HG02571 (cell line): ENCODE data around the gene GNG3.
"Not testable (repeated sequence)": the region's sequence is repeated elsewhere in the genome, so short reads cannot be mapped to it uniquely, and the experiment has no call there.

Experiments used
- ATAC-seq: cut with Tn5 transposase; IDR thresholded peaks from one replicate; pipeline ENCODE4 v1.9.1; 2021; ENCODE audit warnings: mild to moderate bottlenecking, moderate library complexity; ENCODE audit not compliant: unreplicated experiment

GNG3 gene

DNA sequence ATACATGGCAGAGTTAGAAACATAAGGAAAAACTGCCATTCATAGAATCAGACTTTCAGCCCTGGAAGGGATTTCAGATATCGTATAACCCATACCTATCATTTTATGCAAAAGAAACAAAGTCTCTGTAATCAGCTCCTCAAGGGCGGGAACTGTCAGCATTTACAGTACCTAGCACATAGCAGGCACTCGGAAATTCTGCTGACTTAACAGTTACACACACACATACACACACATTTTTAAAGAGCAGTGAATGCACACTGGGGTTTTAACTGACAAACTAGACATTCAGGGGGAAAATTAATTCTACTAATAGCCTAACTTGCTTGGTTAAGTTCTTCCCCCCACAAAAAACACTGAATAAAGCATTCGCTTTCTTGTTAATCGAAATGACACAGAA is 8.7 kb downstream of the GNG3 start:
- ATAC-seq = no peak

DNA sequence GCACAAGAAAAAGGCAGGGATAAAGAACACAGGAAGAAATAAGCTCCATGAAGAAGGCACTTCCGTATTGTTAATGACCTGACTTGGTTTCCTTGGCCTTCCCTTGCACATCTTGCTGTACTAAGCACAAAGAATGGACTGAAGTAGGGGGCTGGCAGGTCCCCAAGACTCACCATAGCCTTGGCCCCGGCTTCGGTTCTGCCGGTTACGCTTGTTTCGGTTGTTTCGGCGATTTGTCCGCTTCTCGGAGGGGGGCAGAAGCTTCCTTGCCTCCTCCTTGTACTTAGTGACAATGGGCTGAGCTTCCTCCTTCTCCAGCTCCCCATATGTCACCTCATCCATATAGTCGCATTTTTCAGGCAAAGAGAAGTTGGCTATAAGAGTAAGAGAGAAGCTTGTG is 9.3 kb downstream of the GNG3 start:
- ATAC-seq = no peak

DNA sequence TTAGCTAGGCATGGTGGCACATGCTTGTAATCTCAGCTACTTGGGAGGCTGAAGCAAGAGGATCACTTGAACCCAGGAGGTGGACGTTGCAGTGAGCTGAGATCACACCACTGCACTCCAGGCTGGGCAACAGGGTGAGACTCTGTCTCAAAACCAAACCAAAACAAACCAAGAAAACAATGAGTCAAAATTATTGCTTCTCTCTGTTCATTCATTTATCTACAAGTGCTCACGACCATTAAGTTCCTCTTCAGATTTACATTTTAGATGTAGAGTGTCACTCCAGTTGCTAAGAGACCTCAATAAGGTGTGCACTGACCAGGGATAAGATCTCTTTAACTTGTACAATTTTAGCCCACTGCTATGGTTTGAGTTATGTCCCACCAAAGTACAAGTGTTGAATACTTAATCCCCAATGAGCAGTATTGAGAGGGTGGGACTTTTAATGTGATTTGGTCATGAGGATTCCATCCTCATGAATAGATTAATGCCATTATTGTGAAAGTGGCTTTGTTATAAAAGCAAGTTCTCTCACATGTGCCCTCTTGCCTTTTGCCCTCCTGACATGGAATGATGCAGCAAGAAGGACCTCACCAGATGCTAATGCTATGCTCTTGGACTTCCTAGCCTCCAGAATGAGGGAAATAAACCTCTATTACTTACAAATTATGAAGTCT is 12.0 kb downstream of the GNG3 start:
- ATAC-seq = no peak

DNA sequence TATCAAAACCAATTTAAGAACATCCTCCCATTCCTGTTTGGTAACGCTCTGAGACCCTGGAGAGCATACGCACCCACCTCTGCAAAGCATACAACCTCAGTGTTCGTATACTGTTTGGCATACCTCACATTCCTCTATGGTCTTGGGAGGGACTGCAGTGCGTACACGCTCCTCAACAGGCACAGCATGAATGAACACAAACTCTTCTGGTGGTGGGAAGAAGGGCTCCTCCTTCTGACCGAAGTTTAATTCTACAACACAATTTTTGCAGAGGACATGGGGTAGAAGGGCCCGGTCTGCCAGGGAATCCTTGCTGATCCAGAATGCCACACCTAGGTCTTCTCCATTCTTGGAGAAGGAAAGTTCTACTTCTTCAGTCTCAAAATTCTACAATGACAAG is 14.5 kb downstream of the GNG3 start:
- ATAC-seq = no peak

DNA sequence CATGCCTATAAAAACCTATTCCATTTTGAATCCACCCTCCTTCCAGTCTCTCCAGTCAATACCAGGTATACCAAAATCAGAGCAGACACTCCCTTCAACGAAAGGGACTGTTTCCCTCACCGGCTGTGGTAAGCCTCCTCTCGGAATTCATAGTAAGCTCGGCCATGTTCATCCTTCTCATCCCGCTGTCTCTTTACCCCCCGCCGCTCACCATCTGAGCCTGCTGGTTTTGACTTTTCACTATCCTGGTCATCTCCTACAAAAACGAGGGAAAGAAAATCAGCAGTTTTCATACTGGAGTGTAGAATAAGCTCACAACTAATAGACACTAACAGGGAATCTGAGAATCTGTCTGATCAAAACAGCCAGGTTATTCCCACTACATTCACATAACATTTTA is 16.7 kb downstream of the GNG3 start:
- ATAC-seq = no peak

DNA sequence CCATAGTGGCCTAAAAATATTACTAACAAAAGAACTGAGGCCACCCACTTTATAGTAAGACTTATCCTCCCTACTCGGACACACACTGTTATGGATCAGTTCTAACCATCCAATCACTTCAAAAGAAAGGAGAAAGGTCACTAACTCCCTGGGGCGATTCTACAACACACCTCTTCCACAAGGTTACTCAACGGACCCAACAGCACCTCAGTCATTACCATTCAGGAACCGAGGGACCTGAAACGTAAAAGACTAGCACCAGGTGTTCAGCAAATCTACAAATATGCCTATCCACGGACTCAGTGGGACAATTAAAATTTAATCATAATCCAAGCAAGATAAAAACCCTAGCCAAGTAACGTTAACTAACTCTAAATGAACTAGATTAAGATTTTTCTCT is 18.2 kb downstream of the GNG3 start:
- ATAC-seq = no peak

DNA sequence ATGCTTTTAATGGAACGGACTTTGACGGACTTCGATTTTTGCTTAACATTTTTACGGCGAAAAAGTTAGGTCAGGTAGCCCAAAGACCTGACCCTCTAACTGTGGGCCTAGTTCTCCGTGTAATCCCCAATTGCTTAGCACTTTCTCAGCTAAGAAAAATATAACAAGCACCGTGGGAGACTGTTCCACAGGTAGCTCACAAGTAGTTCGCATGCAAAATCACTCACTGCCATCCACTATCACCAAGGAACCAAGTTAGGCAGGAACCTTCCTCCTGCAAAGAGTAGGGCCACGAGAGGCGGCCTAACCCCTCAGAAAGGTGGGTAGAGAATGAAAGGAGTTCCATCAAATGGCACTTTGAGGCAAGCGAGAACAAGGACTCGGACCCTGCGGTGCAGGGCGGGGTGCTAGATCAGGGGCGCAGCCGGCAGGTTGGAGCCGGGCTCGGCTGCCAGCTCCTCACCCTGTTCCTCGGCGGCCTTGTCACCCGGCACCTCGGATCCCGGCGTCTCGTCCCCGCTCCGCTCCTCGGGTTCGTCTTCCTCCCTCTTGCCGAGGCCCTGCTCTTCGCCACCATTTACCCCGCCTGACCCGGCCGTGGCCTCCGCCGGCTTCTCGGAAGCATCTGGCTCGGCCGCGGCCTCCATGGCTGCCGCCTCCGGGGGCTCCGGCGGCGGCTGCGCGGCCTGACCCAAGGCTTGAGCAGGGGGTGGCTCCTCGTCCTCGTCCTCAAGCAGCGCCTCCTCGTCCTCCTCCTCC is 18.9 kb downstream of the GNG3 start:
- ATAC-seq = no peak

DNA sequence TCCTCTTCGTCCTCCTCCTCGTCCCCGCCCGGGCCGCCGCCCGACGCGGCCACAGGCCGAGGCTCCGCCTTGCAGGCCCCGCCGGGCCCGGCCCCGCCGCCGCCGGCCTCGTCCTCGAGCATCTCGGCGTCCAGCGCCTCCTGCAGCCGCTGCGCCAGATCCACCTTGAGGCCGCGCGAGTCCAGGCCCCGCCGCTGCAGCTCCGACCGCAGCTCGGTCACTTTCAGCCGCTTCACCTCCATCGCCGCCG is 19.4 kb downstream of the GNG3 start:
- peak; percentile 5 for ATAC-seq

DNA sequence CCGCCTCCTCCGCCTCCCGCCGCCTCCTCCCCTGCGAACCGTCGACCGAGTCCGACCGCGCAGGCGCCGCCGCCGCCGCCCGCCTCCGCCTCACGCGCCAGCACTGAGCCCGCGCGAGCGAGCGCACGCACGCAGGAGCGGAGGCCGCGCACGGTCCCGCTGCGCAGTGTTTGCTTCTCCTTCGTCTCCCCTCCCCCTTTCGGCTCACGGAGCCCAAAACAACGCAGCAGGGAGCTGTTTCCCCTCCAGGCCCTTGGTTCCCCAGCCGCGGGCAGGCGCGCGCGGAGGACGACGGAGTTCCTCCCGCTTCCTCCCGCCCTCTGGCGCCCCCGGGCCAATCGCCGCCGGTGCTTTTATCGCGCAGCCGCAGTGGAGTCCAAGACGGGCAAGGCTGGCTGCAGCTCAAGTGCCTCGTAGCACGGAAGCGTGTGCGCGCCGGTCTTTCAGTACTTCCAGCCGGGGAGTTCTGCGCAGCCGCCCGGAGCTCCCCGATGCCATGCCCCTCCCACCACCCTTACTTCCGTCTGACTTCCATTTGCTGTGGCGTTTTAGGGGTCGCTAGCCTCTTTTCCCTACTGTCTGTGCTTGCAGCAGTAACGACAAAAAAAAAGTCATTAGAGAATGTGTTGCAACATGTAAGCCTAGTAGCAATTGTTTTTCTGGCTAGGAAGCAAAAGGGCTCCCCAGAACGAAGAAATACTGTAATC is 19.8 kb downstream of the GNG3 start, which contains the start of gene HNRNPUL2:
Gene HNRNPUL2, minus strand, starts transcription at position 293 of the 707 bp plus-strand sequence. CDS start 301 bp downstream, outside the sequence.
- ATAC-seq = peak; percentile 81

DNA sequence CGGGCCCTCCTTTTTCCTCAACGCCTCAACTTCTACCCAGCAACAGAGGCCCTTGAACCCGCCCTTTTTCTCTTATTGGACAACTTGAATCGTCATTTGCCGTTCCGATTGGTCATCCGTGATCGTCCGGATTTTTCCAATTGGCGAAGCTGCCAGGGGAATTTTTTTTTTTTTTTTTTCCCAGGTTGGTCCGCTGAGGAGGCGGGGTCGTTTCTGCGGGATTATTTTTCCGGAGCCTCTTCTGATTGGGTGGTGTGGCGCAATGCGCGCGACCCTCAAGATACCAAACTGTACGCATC is 20.3 kb downstream of the GNG3 start:
- peak; percentile 51 for ATAC-seq

DNA sequence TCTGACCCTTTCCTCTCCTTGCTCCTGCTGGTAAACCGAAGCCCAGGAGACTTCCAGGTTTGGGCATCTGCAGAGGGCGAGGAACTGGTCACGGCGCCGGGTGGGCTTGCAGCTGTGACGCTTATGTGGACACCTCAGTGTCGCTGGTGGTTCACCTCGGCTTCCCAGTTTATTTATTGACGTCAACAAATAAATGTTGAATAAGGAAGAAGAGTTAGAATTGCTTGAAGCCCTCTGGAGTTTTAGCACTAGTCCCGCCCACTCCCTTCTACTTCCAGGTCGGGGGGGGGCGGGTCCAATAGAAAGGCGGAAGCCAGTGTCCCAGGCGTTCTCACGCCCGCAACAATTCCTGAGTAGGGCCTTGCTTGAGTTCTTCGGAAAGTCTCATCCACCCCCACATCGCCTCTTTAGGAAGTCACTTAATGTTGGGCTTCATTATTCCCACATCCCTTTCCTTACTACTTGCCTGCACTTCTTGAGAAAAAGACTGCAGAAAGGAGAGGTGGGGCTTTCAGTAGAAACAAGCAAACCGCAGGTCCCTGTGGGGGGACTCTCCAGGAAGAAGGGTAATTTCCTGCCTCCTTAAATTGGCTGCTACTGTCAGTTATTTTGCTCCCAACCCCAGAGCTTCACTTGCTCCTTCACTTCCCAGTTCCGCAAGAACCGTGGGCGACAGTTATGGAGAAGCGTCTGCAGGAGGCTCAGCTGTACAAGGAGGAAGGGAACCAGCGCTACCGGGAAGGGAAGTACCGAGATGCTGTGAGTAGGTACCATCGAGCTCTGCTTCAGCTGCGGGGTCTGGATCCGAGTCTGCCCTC is 20.9 kb downstream of the GNG3 start, which contains the start of gene TTC9C:
Gene TTC9C, plus strand, starts transcription at position 316 of the 818 bp plus-strand sequence. Its CDS starts 363 bp downstream, at position 679.
- ATAC-seq = no peak

DNA sequence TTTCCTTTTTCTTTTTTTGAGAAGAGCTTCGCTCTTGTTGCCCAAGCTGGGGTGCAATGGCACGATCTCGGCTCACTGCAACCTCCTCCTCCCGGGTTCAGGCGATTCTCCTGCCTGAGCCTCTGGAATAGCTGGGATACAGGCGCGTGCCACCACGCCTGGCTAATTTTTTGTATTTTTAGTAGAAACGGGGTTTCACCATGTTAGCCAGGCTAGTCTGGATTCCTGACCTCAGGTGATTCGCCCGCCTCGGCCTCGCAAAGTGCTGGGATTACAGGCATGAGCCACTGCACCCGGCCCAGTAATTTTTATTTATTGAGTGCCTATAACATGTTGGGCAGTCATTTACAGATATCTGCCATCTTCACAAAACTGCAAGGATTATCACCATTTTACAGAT is 22.6 kb downstream of the GNG3 start:
- not testable (repeated sequence) for ATAC-seq

DNA sequence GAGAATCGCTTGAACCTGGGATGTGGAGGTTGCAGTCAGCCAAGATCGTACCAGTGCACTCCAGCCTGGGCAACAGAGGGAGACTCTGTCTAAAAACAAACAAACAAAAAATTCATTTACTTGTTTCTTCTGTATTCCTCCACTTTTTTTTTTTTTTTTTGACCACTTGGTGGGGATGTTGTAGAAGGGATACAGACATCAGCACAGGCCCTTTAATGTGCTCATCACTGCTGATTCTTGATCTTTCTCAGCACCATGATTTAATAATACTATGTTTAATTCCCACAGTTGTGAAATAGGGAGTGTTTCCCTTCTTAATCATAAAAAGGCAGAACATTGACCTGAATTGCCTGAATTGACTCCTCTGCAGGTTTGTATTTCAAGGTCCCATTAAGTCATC is 25.4 kb downstream of the GNG3 start:
- ATAC-seq = no peak

DNA sequence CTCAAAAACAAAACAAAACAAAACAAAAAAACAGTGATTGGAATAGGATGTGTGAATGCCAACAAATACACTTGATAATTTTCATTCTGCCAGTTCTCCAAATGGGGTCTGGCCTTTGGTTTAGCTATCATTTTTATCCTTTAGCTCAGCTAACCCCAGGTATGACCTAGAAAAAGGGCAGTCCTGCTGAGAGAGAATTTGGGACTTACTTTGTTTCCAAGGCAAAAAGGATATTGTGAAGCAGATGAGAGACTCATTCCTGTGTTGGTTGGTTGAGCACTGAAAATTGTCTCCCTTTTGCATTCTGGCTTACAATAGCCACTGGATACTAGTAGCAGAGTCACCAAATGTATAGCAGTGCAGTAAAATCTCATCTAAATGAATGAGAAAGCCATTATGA is 29.7 kb downstream of the GNG3 start:
- no peak for ATAC-seq

DNA sequence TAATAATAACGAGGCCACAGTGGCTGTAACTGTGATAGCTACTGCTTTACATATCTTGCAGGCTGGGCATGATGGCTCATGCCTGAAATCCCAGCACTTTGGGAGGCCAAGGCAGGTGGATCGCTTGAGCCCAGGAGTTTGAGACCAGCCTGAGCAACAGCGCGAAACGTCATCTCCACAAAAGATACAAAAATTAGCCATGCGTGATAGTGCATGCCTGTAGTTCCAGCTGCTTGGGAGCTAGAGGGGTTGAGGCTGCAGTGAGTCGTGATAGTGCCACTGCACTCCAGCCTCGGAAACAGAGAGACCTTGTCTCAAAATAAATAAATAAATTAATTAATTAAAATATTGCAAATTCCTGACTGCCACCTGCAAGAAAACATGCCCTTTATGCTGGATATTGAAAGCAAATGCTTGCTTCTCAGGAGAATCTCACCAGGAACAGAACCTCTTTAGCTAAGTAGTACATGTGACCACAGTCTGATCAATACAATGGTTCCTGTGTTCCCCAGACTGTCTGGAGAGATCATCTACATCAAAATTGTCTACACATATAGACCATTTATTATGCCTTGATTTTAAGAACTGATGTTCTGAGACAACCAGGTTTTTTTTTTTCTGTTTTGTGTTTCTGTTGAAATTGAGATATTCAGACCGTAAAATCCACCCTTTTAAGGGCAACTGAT is 40.1 kb downstream of the GNG3 start:
- ATAC-seq = no peak

DNA sequence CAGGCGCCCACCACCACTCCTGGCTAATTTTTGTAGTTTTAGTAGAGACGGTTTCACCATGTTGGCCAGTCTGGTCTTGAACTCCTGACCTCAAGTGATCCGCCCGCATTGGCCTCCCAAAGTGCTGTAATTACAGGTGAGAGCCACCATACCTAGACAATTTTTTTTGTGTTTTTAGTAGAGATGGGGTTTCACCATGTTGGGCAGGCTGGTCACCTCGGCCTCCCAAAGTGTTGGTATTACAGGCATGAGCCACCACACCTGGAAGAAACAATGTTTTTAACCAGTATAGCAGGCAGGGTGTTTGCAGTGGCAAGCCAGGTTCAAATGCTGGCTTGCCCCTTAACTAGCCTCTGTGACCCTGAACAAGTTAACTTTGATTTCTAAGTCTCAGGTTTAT is 42.5 kb downstream of the GNG3 start:
- not testable (repeated sequence) for ATAC-seq

DNA sequence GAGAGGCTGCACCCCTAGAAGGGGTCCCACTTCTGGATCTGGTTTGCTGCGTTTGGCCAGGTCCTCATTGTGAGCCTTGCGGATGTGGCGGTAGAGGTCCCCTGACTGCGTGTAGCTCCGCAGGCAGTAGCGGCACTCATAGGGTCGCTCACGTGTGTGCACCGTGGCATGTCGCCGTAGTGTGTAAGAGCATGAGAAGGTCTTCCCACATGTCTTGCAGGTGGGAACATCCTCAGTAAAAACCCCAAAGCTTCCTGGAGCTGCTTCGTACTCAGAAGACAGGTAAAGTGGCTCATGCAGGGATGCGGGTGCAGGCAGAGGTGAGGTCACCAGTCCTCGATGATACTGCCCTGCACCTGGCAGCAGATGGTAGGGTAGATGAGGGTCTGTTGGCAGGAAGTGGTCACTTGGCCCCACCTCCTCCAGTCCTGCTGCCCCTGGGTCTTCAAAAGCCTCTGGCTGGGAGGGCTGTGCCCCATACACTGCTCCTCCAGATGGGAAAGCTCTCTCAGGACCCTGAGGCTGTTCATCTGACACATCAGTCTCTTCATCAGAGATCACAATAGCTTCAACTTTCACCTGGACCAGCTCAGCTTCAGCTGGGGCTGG is 44.8 kb downstream of the GNG3 start:
- no peak for ATAC-seq

DNA sequence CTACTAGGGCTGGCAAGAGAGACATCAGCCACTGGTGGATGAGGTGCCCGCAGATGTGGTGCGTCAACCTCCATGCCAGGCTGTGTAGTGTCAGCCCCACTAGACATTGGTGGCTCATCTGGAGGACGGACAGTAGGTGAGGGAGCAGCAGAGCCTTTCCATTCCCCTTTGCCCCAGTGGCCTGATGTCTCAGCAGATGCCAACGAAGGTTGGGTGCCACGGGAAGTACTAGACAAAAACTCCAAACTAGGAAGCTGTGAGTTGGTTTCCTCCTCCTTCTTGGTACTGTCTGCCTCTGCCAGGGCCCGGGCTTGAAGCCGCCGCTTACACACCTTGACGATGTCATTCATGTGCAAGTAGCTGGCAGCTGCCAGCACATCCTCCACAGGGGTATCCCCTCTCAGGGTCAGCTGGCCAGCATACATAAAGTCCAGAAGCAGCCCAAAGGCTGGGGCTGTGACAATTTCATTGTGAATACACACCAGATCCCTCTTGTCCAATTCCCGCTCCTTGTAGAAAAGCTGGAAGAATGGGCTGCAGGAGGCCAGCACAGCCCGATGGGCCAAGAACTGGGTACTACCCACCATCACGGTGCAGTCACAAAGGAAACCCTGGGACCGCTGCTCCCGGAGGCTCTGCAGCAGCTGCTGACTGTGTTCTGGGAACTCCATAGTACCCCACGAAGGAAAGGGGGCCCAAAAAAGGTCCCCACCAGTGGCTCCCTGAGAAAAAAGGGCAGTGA is 45.7 kb downstream of the GNG3 start:
- no peak for ATAC-seq

DNA sequence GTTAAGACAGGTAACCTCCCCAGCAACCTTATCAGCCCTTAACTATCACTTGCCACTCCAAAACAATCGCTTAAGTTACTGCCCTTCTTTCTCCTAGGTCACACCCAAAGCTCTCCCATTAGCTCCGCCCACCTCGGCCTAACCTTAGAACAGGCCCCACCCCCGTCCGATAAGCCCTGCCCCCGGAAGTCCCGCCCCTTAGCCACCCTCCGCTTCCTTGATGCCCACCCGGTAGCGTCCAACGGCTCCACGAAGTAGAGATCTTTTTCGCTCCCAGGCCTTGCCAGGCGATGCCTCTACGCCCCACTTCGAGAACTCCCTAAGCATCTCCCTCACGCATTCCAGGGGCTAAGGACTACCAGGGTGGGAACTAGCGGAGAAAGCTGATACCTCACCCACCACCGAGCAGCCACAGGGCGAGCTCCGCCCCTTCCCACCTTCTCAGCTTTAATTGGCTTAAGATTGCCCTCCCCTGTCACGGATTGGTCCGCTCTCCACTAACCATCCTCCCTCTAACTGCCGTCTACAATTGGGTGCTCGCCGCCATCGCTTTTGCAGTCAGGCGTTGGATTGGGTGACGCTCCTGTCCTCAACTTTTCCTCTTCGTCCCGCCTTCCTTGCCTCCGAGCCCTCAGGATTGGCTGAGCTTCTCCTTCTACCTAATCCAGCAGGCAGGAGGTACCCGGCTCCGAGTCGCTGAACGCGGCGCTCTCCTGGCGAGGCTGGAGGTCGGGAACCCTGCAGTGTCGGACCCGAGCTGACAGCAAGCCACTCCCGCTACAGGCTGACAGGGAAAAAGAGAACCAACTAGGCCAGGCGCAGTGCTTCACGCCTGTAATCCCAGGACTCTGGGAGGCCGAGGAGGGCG is 46.5 kb downstream of the GNG3 start, which contains the start of gene ZBTB3:
Gene ZBTB3, minus strand, starts transcription at position 425 of the 868 bp plus-strand sequence. CDS start 496 bp downstream, outside the sequence.
- peak; percentile 94 for ATAC-seq
